GM10266 (cell line): ENCODE results near the gene BABAM2.

Experiments used
- DNase-seq: peaks from one replicate; pipeline ENCODE4 v3.0.0; 2012; ENCODE audit errors: extremely low spot score
- CTCF ChIP-seq: IDR thresholded peaks from 2 replicates; pipeline ENCODE4 v1.5.1; 2012; ENCODE audit warnings: mild to moderate bottlenecking, low read depth; ENCODE audit not compliant: control insufficient read depth, insufficient read depth; ENCODE audit errors: missing control alignments

The BABAM2 gene

GRCh38 chr2:28298406-28298805, 407.9 kb downstream of the BABAM2 start:
- no peak for TF ChIP-seq CTCF
- no peak for DNase-seq

DNA sequence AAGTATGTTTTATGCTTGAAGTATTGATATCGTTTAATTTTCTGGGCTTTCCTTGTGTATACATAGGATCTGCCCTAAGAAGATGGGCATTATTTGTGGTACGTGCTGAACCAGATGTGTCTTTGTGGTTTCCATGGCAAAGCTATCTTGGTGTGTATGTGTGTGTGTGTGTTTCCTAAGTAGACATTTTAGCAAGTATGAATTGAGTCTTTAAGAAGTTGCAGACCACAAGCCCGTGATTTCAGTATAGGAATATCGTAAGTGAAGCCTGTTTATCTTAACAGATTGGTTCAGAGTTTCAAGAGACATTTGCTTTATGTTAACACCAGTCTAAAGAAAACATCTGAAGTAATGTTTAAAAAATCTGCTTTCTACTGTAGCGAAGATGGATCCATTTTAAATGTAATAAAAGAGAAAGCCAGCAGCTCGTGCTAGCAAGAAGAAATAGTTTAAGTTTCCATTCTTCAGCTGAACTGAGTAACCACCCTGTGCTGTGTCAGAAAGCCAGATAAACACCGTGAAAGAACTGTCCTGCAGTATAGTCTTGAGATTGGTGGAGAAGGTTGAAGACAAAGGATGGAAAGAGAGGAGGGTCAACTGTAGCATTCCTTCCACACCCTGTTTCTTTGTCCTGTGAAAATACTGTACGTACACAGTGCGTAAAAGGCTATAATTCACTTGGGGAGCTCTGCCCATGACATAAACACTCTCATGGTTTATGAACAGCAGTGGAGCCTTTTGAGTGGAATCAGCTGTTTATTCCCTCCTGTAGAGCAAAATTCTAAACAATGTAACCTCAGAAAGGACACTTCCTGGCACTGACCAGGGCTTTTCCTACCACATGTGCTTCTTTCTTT, 410.2 kb downstream of the BABAM2 start:
- DNase-seq: no peak
- no peak for TF ChIP-seq CTCF

DNA sequence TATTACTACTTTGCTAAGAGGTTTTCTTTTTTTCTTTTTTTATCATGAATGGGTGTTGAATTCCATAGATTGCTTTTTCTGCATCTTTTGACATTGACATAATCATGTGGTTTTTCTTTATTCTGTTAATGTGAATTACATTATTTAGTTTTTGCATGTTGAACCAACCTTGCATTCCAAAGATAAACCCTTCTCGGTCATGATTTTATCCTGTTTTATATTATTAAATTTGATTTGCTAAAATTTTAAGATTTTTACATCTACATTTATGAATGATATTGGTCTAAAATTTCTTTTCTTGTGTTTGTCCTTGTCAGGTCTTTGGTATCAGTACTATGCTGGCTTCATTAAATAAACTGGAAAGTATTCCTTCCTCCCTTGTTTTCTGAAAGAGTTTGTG, 414.7 kb downstream of the BABAM2 start:
- DNase-seq: no peak
- TF ChIP-seq CTCF: no peak

DNA sequence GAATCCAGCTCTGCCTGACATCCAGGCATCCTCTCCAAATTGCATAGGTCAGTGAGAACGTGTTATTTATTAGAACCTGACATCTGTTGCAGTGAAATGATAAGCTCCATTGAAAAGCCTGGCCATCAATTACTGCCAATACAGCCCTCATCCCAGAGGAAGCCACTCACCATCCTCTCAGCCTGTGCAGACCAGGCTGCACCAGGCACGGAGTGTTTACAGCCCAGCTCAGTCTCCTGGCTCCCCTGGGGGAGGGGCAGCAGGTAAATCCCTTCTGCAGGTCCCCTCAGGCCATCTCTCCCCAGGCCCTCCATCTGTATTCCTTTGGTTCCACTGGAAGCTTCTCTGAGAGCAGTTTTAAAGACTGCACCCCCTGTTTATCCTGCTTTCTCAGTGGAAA, 419.6 kb downstream of the BABAM2 start:
- TF ChIP-seq CTCF: no peak
- DNase-seq: no peak

GRCh38 chr2:28311660-28312249, 421.2 kb downstream of the BABAM2 start:
- DNase-seq: no peak
- no peak for TF ChIP-seq CTCF

GRCh38 chr2:28312307-28313219, 422.0 kb downstream of the BABAM2 start:
- no peak for TF ChIP-seq CTCF
- DNase-seq: no peak
